Stimulated activated naive CD4-positive, alpha-beta T cell (primary cell): ENCODE data around the gene GINS1.
"Not testable (repeated sequence)": the region's sequence is repeated elsewhere in the genome, so short reads cannot be mapped to it uniquely, and the experiment has no call there.

ENCODE experiments used
- DNase-seq, 6 experiments: peaks; one replicate each; lab custom pipeline; 2025; lab: John Stamatoyannopoulos, UW

The GINS1 gene

GRCh38 chr20:25454153-25454900 is 46.9 kb downstream of the GINS1 start:
- DNase-seq = no peak

- no peak for DNase-seq
Measured at GRCh38 chr20:25457886-25458680, 50.6 kb downstream of the GINS1 start.

GRCh38 chr20:25459111-25459830 is 51.8 kb downstream of the GINS1 start:
- no peak for DNase-seq

GRCh38 chr20:25459916-25460535 is 52.6 kb downstream of the GINS1 start:
- DNase-seq = no peak

- DNase-seq = no peak
Measured at GRCh38 chr20:25460566-25461280, 53.2 kb downstream of the GINS1 start.

GRCh38 chr20:25461281-25461650 is 53.8 kb downstream of the GINS1 start:
- no peak for DNase-seq

GRCh38 chr20:25461786-25462545 is 54.5 kb downstream of the GINS1 start:
- no peak for DNase-seq

GRCh38 chr20:25464501-25465242 is 57.2 kb downstream of the GINS1 start:
- DNase-seq = no peak

GRCh38 chr20:25465243-25466135 is 58.0 kb downstream of the GINS1 start:
- no peak for DNase-seq

GRCh38 chr20:25466846-25467245 is 59.4 kb downstream of the GINS1 start:
- no peak for DNase-seq

GRCh38 chr20:25467441-25467840 is 60.0 kb downstream of the GINS1 start:
- no peak for DNase-seq

GRCh38 chr20:25468126-25469075 is 60.9 kb downstream of the GINS1 start:
- no peak for DNase-seq

GRCh38 chr20:25469558-25469957 is 62.1 kb downstream of the GINS1 start:
- no peak for DNase-seq

GRCh38 chr20:25470045-25470444 is 62.6 kb downstream of the GINS1 start:
- DNase-seq = peak; percentile 7 to 59 (median 40)

GRCh38 chr20:25471020-25471419 is 63.5 kb downstream of the GINS1 start:
- DNase-seq = no peak

GRCh38 chr20:25473297-25473696 is 65.8 kb downstream of the GINS1 start:
- not testable (repeated sequence) for DNase-seq

GRCh38 chr20:25476106-25477013 is 68.9 kb downstream of the GINS1 start:
- no peak for DNase-seq
